ENCODE data around the gene THAP6. TPM values are rescaled to one million over a fixed set of nuclear protein-coding genes. Genes with fewer than 3 reads are reported as not detected.
"Not testable (repeated sequence)": the region's sequence is repeated elsewhere in the genome, so short reads cannot be mapped to it uniquely, and the experiment has no call there.

The THAP6 gene
- polyA plus RNA-seq, 1 experiment: 15.1 TPM

DNA sequence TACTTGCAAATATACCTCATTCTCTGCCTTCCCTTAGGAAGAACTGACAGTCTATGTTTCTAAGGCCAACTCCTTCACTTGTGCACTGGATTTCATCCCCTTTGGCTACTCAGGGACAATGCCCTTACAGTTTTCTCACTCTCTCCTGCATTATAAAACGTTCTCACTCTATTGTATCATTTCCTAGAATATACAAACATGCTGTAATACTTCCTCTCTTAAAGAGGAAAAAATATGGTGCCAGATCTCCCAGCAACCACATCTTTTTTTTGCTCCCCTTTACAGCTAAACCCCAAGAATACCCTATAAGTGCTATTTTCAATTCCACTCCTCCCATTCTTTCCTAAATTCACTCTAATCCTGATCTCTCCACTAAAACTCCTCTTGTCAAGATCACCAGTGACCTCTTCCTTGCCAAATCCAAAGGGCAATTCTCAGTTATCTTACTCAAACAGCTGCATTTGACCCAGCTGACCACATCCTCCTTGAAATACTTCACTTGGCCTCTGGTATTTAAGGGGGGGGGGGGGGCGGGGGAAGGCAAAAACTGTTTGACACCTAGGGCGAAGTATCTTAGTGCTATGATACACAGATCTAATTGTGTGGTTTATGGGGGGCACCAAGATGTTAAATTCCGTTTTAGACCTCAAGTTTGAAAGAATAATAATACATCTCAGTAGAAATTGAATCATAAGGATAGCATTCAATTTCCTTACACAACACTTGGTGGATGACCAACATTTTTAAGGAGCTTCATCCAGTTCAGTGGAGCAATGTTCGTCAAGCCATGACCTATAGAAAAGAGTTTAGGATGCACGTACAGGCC, 1.7 kb upstream of the THAP6 start:
- TF ChIP-seq, protein P1, sequence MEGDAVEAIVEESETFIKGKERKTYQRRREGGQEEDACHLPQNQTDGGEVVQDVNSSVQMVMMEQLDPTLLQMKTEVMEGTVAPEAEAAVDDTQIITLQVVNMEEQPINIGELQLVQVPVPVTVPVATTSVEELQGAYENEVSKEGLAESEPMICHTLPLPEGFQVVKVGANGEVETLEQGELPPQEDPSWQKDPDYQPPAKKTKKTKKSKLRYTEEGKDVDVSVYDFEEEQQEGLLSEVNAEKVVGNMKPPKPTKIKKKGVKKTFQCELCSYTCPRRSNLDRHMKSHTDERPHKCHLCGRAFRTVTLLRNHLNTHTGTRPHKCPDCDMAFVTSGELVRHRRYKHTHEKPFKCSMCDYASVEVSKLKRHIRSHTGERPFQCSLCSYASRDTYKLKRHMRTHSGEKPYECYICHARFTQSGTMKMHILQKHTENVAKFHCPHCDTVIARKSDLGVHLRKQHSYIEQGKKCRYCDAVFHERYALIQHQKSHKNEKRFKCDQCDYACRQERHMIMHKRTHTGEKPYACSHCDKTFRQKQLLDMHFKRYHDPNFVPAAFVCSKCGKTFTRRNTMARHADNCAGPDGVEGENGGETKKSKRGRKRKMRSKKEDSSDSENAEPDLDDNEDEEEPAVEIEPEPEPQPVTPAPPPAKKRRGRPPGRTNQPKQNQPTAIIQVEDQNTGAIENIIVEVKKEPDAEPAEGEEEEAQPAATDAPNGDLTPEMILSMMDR (IDR thresholded peaks at IDR 0.05; ENCODE audit: low read depth, low read length): no peak
- ChIA-PET CTCF (interaction anchor here (0.6 to 1.0 kb wide), 2 partner anchors 212 to 335 kb away, joined by 3 read pairs; partner anchors contain the start of gene USO1), POLR2A (interaction anchor here (0.8 kb wide), 1 partner anchor 15 kb away, joined by 3 read pairs; no protein-coding TSS in a partner anchor)
- Histone ChIP-seq H3K9me3 (ENCODE audit: control insufficient read depth, insufficient read depth, low read length) (no peaks in the 10 kb centered on the region), H3K27ac (ENCODE audit: low read depth, low read length) (no peak overlapping the region), H3K27me3 (ENCODE audit: control insufficient read depth, insufficient read depth, low read length) (no peaks in the 10 kb centered on the region), H3K4me3 (ENCODE audit: low read depth, low read length) (peak overlapping the region; percentile 88)
- no peak for DNase-seq (ENCODE audit: low read depth, low spot score)

DNA sequence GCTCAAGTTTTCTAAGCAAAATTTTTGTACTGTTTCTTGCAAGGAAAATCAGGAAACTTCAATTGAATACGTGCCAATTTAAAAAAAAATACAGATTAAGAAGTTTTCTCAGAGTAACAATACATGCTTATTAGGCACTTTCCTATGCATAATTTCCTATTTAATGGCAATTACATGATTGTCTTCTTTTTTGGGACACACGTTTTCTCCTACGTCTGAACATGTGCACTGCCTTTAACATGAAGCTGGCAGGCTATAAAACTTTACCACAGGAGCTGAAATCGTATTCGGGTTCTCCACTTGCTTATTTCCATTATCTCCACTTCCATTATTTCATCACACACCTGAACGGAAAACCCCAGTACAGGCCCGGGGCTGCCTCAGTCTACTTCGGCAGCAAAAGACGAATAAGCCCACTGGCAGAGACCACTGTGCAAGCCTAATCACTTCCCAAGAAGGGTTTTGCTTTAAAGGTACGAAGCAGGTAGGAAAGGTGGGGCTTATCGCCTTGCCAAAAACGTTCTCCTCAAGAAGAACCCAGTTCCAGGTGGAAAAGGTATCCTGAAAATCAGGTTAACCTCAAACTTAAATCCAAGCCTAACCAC, 645 bp upstream of the THAP6 start:
- Histone ChIP-seq H3K27me3 (ENCODE audit: control insufficient read depth, insufficient read depth, low read length) (no peaks in the 10 kb centered on the region), H3K27ac (ENCODE audit: low read depth, low read length) (peak overlapping the region; percentile 90), H3K9me3 (ENCODE audit: control insufficient read depth, insufficient read depth, low read length) (no peaks in the 10 kb centered on the region), H3K4me3 (ENCODE audit: low read depth, low read length) (peak overlapping the region; percentile 88)
- DNase-seq (ENCODE audit: low read depth, low spot score): no peak
- TF ChIP-seq, protein P1 (IDR thresholded peaks at IDR 0.05; ENCODE audit: low read depth, low read length): no peak
- POLR2A ChIA-PET: no interaction called here
- CTCF ChIA-PET: interaction anchor here (1.0 to 1.8 kb wide), 3 partner anchors 13 to 334 kb away, joined by 3 to 6 read pairs (median 3); no protein-coding TSS in a partner anchor

DNA sequence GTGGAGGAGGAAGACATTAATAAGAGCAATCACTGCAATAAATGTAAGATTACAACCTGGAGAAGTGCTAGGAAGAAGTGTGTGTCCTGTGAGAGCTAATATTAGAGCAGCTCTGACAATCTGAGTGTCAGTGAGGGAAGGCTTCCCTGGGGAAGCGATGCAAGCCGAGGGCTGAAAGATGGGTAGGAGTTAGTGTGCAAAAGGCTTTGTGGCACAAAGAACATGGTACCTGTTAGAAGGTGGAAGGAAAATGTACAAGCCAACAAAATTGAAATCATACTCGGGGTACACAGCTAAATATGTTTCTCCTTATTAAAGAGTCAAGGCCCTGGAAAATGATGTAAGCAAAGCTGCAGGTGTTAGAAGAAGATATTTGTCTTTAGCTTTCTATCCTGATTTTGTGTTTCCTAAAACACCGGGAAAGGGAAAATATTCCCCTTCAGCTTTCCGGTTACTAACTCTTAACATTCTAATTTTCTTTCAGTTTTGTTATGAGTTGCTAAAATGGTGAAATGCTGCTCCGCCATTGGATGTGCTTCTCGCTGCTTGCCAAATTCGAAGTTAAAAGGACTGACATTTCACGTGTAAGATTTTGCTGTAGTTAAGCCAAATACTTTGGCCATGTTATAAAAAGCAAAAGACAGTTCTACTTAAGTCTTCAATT, 808 bp downstream of the THAP6 start:
- ChIA-PET CTCF (interaction anchor here (0.6 to 1.8 kb wide), 4 partner anchors 9 to 1593 kb away, joined by 3 to 6 read pairs (median 4); no protein-coding TSS in a partner anchor), POLR2A (interaction anchor here (0.6 to 0.9 kb wide), 4 partner anchors 27 to 876 kb away, joined by 3 to 5 read pairs (median 3); partner anchors contain the start of gene USO1)
- DNase-seq (ENCODE audit: low read depth, low spot score): no peak
- TF ChIP-seq, protein P1 (IDR thresholded peaks at IDR 0.05; ENCODE audit: low read depth, low read length): no peak
- H3K27ac ChIP-seq (ENCODE audit: low read depth, low read length): no peak overlapping the region
- no peaks in the 10 kb centered on the region for H3K27me3 ChIP-seq (ENCODE audit: control insufficient read depth, insufficient read depth, low read length)
- H3K9me3 ChIP-seq (ENCODE audit: control insufficient read depth, insufficient read depth, low read length): no peaks in the 10 kb centered on the region
- H3K4me3 ChIP-seq (ENCODE audit: low read depth, low read length): peak overlapping the region; percentile 88

DNA sequence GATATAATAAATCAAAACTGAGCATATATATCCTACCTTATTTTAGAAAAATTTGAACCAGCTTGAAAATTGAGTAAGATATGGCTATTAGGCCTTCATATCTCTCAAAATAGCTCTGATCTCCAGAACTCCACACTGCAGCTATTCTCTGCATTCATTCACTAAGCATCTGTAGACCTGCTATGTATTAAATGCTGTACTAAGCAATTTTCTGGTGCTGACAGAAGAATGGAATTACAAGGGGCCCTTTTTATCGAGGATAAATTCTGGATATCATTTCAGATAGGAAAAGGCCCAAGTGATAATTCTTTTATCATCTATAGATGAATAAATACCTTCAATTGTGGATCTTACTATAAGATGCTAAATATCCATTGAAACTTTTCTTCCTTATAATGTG, 1.9 kb downstream of the THAP6 start:
- Histone ChIP-seq H3K9me3 (ENCODE audit: control insufficient read depth, insufficient read depth, low read length) (no peaks in the 10 kb centered on the region), H3K4me3 (ENCODE audit: low read depth, low read length) (no peak overlapping the region), H3K27ac (ENCODE audit: low read depth, low read length) (no peak overlapping the region), H3K27me3 (ENCODE audit: control insufficient read depth, insufficient read depth, low read length) (no peaks in the 10 kb centered on the region)
- ChIA-PET POLR2A (no interaction called here), CTCF (interaction anchor here (0.7 kb wide), 1 partner anchor 25 kb away, joined by 3 read pairs; no protein-coding TSS in a partner anchor)
- DNase-seq (ENCODE audit: low read depth, low spot score): no peak
- TF ChIP-seq, protein P1 (IDR thresholded peaks at IDR 0.05; ENCODE audit: low read depth, low read length): no peak

DNA sequence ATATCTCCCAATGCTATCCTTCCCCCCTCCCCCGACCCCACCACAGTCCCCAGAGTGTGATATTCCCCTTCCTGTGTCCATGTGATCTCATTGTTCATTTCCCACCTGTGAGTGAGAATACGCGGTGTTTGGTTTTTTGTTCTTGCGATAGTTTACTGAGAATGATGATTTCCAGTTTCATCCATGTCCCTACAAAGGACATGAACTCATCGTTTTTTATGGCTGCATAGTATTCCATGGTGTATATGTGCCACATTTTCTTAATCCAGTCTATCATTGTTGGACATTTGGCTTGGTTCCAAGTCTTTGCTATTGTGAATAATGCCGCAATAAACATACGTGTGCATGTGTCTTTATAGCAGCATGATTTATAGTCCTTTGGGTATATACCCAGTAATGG, 5.2 kb downstream of the THAP6 start:
- CTCF ChIA-PET: interaction anchor here (1.0 kb wide), 1 partner anchor 28 kb away, joined by 5 read pairs; no protein-coding TSS in a partner anchor
- H3K9me3 ChIP-seq (ENCODE audit: control insufficient read depth, insufficient read depth, low read length); H3K27ac ChIP-seq (ENCODE audit: low read depth, low read length); H3K27me3 ChIP-seq (ENCODE audit: control insufficient read depth, insufficient read depth, low read length); DNase-seq (ENCODE audit: low read depth, low spot score); H3K4me3 ChIP-seq (ENCODE audit: low read depth, low read length); POLR2A ChIA-PET: not testable (repeated sequence)
